Measurements from ENCODE around the gene KPNA3. TPM values are rescaled to one million over a fixed set of nuclear protein-coding genes. Genes with fewer than 3 reads are reported as not detected.

The KPNA3 gene
- total RNA-seq, 1 experiment from 2014 or later, result 49.7 TPM

GRCh38 chr13:49657241-49657641 is 135.2 kb downstream of the KPNA3 start:
- no peak overlapping the region for H3K4me3 Mint-ChIP-seq
- no peaks in the 10 kb centered on the region for H4K20me1 ChIP-seq (ENCODE audit: control insufficient read depth, insufficient read depth, insufficient read length)
- 0 out of 7 replicates have a peak overlapping the region, but pooled peaks of 1 of the 3 experiments have one; percentile 20 for H3K27ac Mint-ChIP-seq
- no peak overlapping the region for H3K9ac ChIP-seq (ENCODE audit: extremely low read depth, insufficient read length, low read length)
- H3K9me3 ChIP-seq (ENCODE audit: control insufficient read depth, low read depth, low read length), result no peaks in the 10 kb centered on the region
- no peak overlapping the region for H4K91ac ChIP-seq (ENCODE audit: insufficient read length, low read depth, low read length)
- no peak overlapping the region for H3K27ac ChIP-seq (ENCODE audit: insufficient read length, low read depth, low read length)
- H3K18ac ChIP-seq (ENCODE audit: insufficient read length, low read depth, low read length), result no peak overlapping the region
- no peaks in the 10 kb centered on the region for H3K79me1 ChIP-seq (ENCODE audit: insufficient read depth, low read depth, low read length, poor library complexity, severe bottlenecking)
- no peak overlapping the region for H2BK15ac ChIP-seq (ENCODE audit: low read depth, low read length)
- H2BK120ac ChIP-seq (ENCODE audit: low read depth, low read length, poor library complexity, severe bottlenecking), result no peak overlapping the region
- H2BK5ac ChIP-seq (ENCODE audit: insufficient read length, low read length), result no peak overlapping the region
- H2AK5ac ChIP-seq (ENCODE audit: insufficient read length, low read length), result no peak overlapping the region
- no peak overlapping the region for H3K4me2 ChIP-seq (ENCODE audit: insufficient read depth, insufficient read length, low read length)
- DNase-seq, result no peak
- H3K36me3 Mint-ChIP-seq (ENCODE audit: insufficient read depth in 1 of 3, low read depth in 3 of 3), result peaks cover 14 to 18% (median 17%) of the 10 kb centered on the region in 3 experiments; a peak in 6 of 7 replicates
- no peaks in the 10 kb centered on the region for H3K27me3 Mint-ChIP-seq (ENCODE audit: low read depth)
- H3K79me2 ChIP-seq (ENCODE audit: insufficient read depth, low read length), result no peaks in the 10 kb centered on the region
- no peak overlapping the region for H3K56ac ChIP-seq (ENCODE audit: insufficient read length, low read depth, low read length)
- H3K23me2 ChIP-seq (ENCODE audit: insufficient read length, low read depth, low read length, poor library complexity, severe bottlenecking), result no peaks in the 10 kb centered on the region
- no peak overlapping the region for H3K14ac ChIP-seq (ENCODE audit: insufficient read depth, low read length)
- no peak overlapping the region for H2AFZ ChIP-seq (ENCODE audit: low read length)
- WGBS (ENCODE audit: extremely low coverage, insufficient read length, low lambda C conversion rate), result no CpG with 5 or more reads among the region's 9 CpGs
- no peaks in the 10 kb centered on the region for H3K4me1 ChIP-seq (ENCODE audit: insufficient read depth, low read length)
- H2BK20ac ChIP-seq (ENCODE audit: low read depth, low read length, poor library complexity, severe bottlenecking), result no peak overlapping the region
- TF ChIP-seq, protein P1, sequence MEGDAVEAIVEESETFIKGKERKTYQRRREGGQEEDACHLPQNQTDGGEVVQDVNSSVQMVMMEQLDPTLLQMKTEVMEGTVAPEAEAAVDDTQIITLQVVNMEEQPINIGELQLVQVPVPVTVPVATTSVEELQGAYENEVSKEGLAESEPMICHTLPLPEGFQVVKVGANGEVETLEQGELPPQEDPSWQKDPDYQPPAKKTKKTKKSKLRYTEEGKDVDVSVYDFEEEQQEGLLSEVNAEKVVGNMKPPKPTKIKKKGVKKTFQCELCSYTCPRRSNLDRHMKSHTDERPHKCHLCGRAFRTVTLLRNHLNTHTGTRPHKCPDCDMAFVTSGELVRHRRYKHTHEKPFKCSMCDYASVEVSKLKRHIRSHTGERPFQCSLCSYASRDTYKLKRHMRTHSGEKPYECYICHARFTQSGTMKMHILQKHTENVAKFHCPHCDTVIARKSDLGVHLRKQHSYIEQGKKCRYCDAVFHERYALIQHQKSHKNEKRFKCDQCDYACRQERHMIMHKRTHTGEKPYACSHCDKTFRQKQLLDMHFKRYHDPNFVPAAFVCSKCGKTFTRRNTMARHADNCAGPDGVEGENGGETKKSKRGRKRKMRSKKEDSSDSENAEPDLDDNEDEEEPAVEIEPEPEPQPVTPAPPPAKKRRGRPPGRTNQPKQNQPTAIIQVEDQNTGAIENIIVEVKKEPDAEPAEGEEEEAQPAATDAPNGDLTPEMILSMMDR (conservative IDR thresholded peaks at IDR 0.05), result no peak
- no peak overlapping the region for H4K5ac ChIP-seq (ENCODE audit: insufficient read length, low read depth, low read length)
- no peak overlapping the region for H2BK12ac ChIP-seq (ENCODE audit: insufficient read length, low read depth, low read length)
- no peaks in the 10 kb centered on the region for H3K27me3 ChIP-seq (ENCODE audit: insufficient read depth, low read length)
- peaks cover 6 to 17% of the 10 kb centered on the region in 2 experiments for H3K4me1 Mint-ChIP-seq
- H3T11ph ChIP-seq (ENCODE audit: low read length), result no peak overlapping the region
- no peak overlapping the region for H3K23ac ChIP-seq (ENCODE audit: insufficient read length, low read depth, low read length)
- no peak overlapping the region for H4K8ac ChIP-seq (replicated peaks; ENCODE audit: insufficient read length, low read depth, low read length)
- H3K9me3 Mint-ChIP-seq, result no peaks in the 10 kb centered on the region
- H3K4ac ChIP-seq (ENCODE audit: low read depth, low read length), result no peak overlapping the region
